Measurements from ENCODE around the gene TANC1.
A peak's percentile ranks its signal among the peaks of the same experiment; 100 is the strongest.

Gene TANC1

DNA sequence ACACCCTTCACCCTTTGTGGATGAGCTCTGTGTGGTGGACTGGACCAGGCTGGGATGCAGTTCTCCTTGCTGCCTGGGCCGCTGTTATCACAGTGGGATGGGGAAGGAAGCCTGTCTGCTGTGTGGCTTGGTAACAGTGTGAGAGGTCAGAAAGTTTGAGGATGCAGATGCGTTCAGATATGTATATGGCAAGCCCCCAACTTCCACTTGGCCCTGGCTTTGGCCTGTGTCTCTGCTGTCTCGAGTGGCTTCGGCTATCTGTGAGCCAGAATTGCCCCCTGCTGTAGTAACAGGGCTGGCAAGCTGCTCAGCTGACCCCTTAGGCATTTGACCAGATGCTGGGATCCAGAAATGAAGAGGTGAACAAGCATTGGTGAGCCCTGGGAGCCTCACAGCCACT lies 211.3 kb downstream of the TANC1 start:
- peak overlapping the region; percentile 2 for H2BK12ac ChIP-seq (ENCODE audit: low read length)
- H2BK120ac ChIP-seq (ENCODE audit: insufficient read depth, low read length, poor library complexity): no peak overlapping the region
- no peaks in the 10 kb centered on the region for H3K27me3 ChIP-seq (ENCODE audit: insufficient read depth, low read length)
- no peak overlapping the region for H3K4me2 ChIP-seq (ENCODE audit: low read length)
- H3K18ac ChIP-seq (ENCODE audit: low read length): peak overlapping the region; percentile 17
- H3K36me3 ChIP-seq (ENCODE audit: control insufficient read depth in 1 of 2, insufficient read depth in 2 of 2, low read length in 2 of 2): peaks cover 22 to 26% of the 10 kb centered on the region in 2 experiments
- H3K4me1 ChIP-seq (ENCODE audit: control insufficient read depth in 1 of 2, insufficient read depth in 2 of 2, low read length in 2 of 2): peaks cover 23 to 30% of the 10 kb centered on the region in 2 experiments
- no peaks in the 10 kb centered on the region for H3K9me3 ChIP-seq (ENCODE audit: insufficient read depth, low read depth, low read length)
- H2AFZ ChIP-seq (ENCODE audit: insufficient read depth, low read length, poor library complexity): no peak overlapping the region
- no peak overlapping the region for H3K27ac ChIP-seq (ENCODE audit: low read depth, low read length)
- no peak overlapping the region for H4K91ac ChIP-seq (ENCODE audit: low read depth, low read length)
- no peak overlapping the region for H2AK5ac ChIP-seq (ENCODE audit: low read length)
- no peak overlapping the region for H3K4me3 ChIP-seq (ENCODE audit: low read depth, low read length)
- no peak overlapping the region for H3K9ac ChIP-seq (ENCODE audit: low read length)
- peaks cover 4% of the 10 kb centered on the region for H3K79me1 ChIP-seq (ENCODE audit: low read length)
- no peak overlapping the region for H3K14ac ChIP-seq (ENCODE audit: low read length)
- H4K8ac ChIP-seq (ENCODE audit: low read depth, low read length): no peak overlapping the region
- no CpG with 5 or more reads among the region's 4 CpGs for WGBS (ENCODE audit: extremely low coverage, insufficient coverage, insufficient read length)
- no peak overlapping the region for H3K23ac ChIP-seq (ENCODE audit: low read length)
- no peak for DNase-seq
- H2BK5ac ChIP-seq (ENCODE audit: low read depth, low read length, poor library complexity): no peak overlapping the region
- H3K79me2 ChIP-seq (ENCODE audit: control insufficient read depth, insufficient read depth, low read length, poor library complexity): no peaks in the 10 kb centered on the region
- H3K4ac ChIP-seq (ENCODE audit: low read depth, low read length): no peak overlapping the region
- no peak overlapping the region for H4K12ac ChIP-seq (ENCODE audit: low read depth, low read length)

DNA sequence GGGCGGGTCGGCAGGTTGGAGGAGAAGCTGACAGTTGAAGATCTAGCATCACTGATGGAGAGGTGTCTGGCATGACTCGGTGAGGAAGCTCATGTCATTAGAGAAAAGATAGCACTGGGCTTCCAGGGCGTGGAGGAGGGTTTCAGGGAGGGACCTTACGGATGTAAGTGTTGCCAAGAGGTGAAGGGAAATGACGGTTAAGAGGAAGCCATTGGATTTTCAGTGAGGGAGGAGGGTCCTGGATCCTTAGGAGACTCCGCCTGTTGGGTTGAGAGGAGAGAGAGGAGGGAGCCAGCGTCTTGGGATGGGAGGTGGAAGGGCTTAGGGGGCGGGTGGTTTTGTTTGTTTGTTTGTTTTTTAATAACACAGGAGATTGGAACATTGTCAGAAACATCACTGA lies 214.9 kb downstream of the TANC1 start:
- no peak overlapping the region for H4K91ac ChIP-seq (ENCODE audit: low read depth, low read length)
- WGBS (ENCODE audit: extremely low coverage, insufficient coverage, insufficient read length): 100% methylated on average over 1 of the region's 9 CpGs
- H3K9ac ChIP-seq (ENCODE audit: low read length): no peak overlapping the region

GRCh38 chr2:159185401-159186130 lies 217.1 kb downstream of the TANC1 start:
- Histone ChIP-seq H4K91ac (ENCODE audit: low read depth, low read length) (no peak overlapping the region), H4K12ac (ENCODE audit: low read depth, low read length) (no peak overlapping the region), H2AFZ (ENCODE audit: insufficient read depth, low read length, poor library complexity) (no peak overlapping the region), H3K79me2 (ENCODE audit: control insufficient read depth, insufficient read depth, low read length, poor library complexity) (no peaks in the 10 kb centered on the region), H3K4me3 (ENCODE audit: low read depth, low read length) (no peak overlapping the region), H2AK5ac (ENCODE audit: low read length) (no peak overlapping the region), H3K27me3 (ENCODE audit: insufficient read depth, low read length) (no peaks in the 10 kb centered on the region), H3K4me2 (ENCODE audit: low read length) (no peak overlapping the region), H3K79me1 (ENCODE audit: low read length) (no peaks in the 10 kb centered on the region), H3K23ac (ENCODE audit: low read length) (no peak overlapping the region), H3K36me3 (ENCODE audit: control insufficient read depth in 1 of 2, insufficient read depth in 2 of 2, low read length in 2 of 2) (peaks cover 25 to 33% of the 10 kb centered on the region in 2 experiments), H2BK5ac (ENCODE audit: low read depth, low read length, poor library complexity) (no peak overlapping the region), H3K27ac (ENCODE audit: low read depth, low read length) (no peak overlapping the region), H3K18ac (ENCODE audit: low read length) (peak overlapping the region; percentile 10), H3K14ac (ENCODE audit: low read length) (no peak overlapping the region), H2BK120ac (ENCODE audit: insufficient read depth, low read length, poor library complexity) (no peak overlapping the region), H3K9me3 (ENCODE audit: insufficient read depth, low read depth, low read length) (peaks cover 1% of the 10 kb centered on the region), H3K9ac (ENCODE audit: low read length) (no peak overlapping the region), H2BK12ac (ENCODE audit: low read length) (no peak overlapping the region), H3K4ac (ENCODE audit: low read depth, low read length) (no peak overlapping the region), H4K8ac (ENCODE audit: low read depth, low read length) (no peak overlapping the region), H3K4me1 (ENCODE audit: control insufficient read depth in 1 of 2, insufficient read depth in 2 of 2, low read length in 2 of 2) (peaks cover 15 to 18% of the 10 kb centered on the region in 2 experiments)
- DNase-seq: peak in 1 of 2 donors; percentile 35
- WGBS (ENCODE audit: extremely low coverage, insufficient coverage, insufficient read length): no CpG with 5 or more reads among the region's 14 CpGs

More for the DNA sequence above, 214.9 kb downstream of the TANC1 start:
- H3K79me2 ChIP-seq (ENCODE audit: control insufficient read depth, insufficient read depth, low read length, poor library complexity): no peaks in the 10 kb centered on the region
- no peaks in the 10 kb centered on the region for H3K79me1 ChIP-seq (ENCODE audit: low read length)
- no peak overlapping the region for H3K27ac ChIP-seq (ENCODE audit: low read depth, low read length)
- H3K23ac ChIP-seq (ENCODE audit: low read length): no peak overlapping the region
- H2BK12ac ChIP-seq (ENCODE audit: low read length): no peak overlapping the region
- H3K4ac ChIP-seq (ENCODE audit: low read depth, low read length): no peak overlapping the region
- no peak overlapping the region for H3K4me3 ChIP-seq (ENCODE audit: low read depth, low read length)
- H3K4me2 ChIP-seq (ENCODE audit: low read length): no peak overlapping the region
- no peak for DNase-seq
- peaks cover 31 to 37% of the 10 kb centered on the region in 2 experiments for H3K36me3 ChIP-seq (ENCODE audit: control insufficient read depth in 1 of 2, insufficient read depth in 2 of 2, low read length in 2 of 2)
- H3K18ac ChIP-seq (ENCODE audit: low read length): no peak overlapping the region
- no peak overlapping the region for H3K14ac ChIP-seq (ENCODE audit: low read length)
- H4K8ac ChIP-seq (ENCODE audit: low read depth, low read length): no peak overlapping the region
- H2AFZ ChIP-seq (ENCODE audit: insufficient read depth, low read length, poor library complexity): no peak overlapping the region
- H3K4me1 ChIP-seq (ENCODE audit: control insufficient read depth in 1 of 2, insufficient read depth in 2 of 2, low read length in 2 of 2): peaks cover 19 to 27% of the 10 kb centered on the region in 2 experiments
- no peak overlapping the region for H2BK120ac ChIP-seq (ENCODE audit: insufficient read depth, low read length, poor library complexity)
- no peak overlapping the region for H4K12ac ChIP-seq (ENCODE audit: low read depth, low read length)
- no peak overlapping the region for H2AK5ac ChIP-seq (ENCODE audit: low read length)
- no peaks in the 10 kb centered on the region for H3K27me3 ChIP-seq (ENCODE audit: insufficient read depth, low read length)
- H3K9me3 ChIP-seq (ENCODE audit: insufficient read depth, low read depth, low read length): no peaks in the 10 kb centered on the region
- H2BK5ac ChIP-seq (ENCODE audit: low read depth, low read length, poor library complexity): no peak overlapping the region

DNA sequence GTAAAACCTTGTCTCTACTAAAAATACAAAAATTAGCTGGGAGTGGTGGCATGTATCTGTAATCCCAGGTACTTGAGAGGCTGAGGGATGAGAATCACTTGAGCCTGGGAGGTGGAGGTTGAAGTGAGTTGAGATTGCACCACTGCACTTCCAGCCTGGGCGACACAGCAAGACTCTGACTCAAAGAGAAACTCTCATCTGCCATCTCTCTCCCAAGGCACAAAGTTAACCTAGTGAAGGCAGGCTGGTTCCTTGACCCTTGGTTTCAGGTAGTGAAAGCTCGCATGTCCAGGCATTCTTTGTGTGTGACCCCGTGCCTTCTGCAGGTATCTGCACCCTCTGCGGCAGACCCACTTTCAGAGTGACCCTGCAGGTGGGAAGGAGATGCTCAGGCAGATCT lies 218.0 kb downstream of the TANC1 start:
- H3K4me3 ChIP-seq (ENCODE audit: low read depth, low read length): no peak overlapping the region
- no peak overlapping the region for H3K9ac ChIP-seq (ENCODE audit: low read length)
- no peak overlapping the region for H2AFZ ChIP-seq (ENCODE audit: insufficient read depth, low read length, poor library complexity)

More for the DNA sequence above, 218.0 kb downstream of the TANC1 start:
- no peak overlapping the region for H3K4ac ChIP-seq (ENCODE audit: low read depth, low read length)
- no peak overlapping the region for H2BK120ac ChIP-seq (ENCODE audit: insufficient read depth, low read length, poor library complexity)
- H3K79me1 ChIP-seq (ENCODE audit: low read length): no peaks in the 10 kb centered on the region
- H3K9me3 ChIP-seq (ENCODE audit: insufficient read depth, low read depth, low read length): peaks cover 1% of the 10 kb centered on the region
- no peak overlapping the region for H3K23ac ChIP-seq (ENCODE audit: low read length)
- no peaks in the 10 kb centered on the region for H3K27me3 ChIP-seq (ENCODE audit: insufficient read depth, low read length)
- no peak for DNase-seq
- H4K12ac ChIP-seq (ENCODE audit: low read depth, low read length): no peak overlapping the region
- H4K91ac ChIP-seq (ENCODE audit: low read depth, low read length): no peak overlapping the region
- no peak overlapping the region for H4K8ac ChIP-seq (ENCODE audit: low read depth, low read length)
- H3K4me2 ChIP-seq (ENCODE audit: low read length): no peak overlapping the region
- H3K36me3 ChIP-seq (ENCODE audit: control insufficient read depth in 1 of 2, insufficient read depth in 2 of 2, low read length in 2 of 2): peaks cover 26 to 35% of the 10 kb centered on the region in 2 experiments
- no peak overlapping the region for H3K27ac ChIP-seq (ENCODE audit: low read depth, low read length)
- H3K18ac ChIP-seq (ENCODE audit: low read length): no peak overlapping the region
- no CpG with 5 or more reads among the region's 4 CpGs for WGBS (ENCODE audit: extremely low coverage, insufficient coverage, insufficient read length)
- H3K4me1 ChIP-seq (ENCODE audit: control insufficient read depth in 1 of 2, insufficient read depth in 2 of 2, low read length in 2 of 2): peaks cover 15 to 18% of the 10 kb centered on the region in 2 experiments
- no peak overlapping the region for H2BK12ac ChIP-seq (ENCODE audit: low read length)
- H2BK5ac ChIP-seq (ENCODE audit: low read depth, low read length, poor library complexity): no peak overlapping the region
- H3K79me2 ChIP-seq (ENCODE audit: control insufficient read depth, insufficient read depth, low read length, poor library complexity): no peaks in the 10 kb centered on the region
- no peak overlapping the region for H2AK5ac ChIP-seq (ENCODE audit: low read length)
- no peak overlapping the region for H3K14ac ChIP-seq (ENCODE audit: low read length)

Data from trophoblast cell (in vitro differentiated cells and primary cell).